HG03280 (cell line): ENCODE data around the gene HPS3.
A peak's percentile ranks its signal among the peaks of the same experiment; 100 is the strongest.

Source experiments
- ATAC-seq: cut with Tn5 transposase; IDR thresholded peaks from one replicate; pipeline ENCODE4 v1.9.1; 2021; ENCODE audit warnings: mild to moderate bottlenecking, moderate library complexity; ENCODE audit not compliant: unreplicated experiment

Gene HPS3

GRCh38 chr3:149120051-149120972, 9.1 kb upstream of the HPS3 start:
- ATAC-seq = no peak

- ATAC-seq = no peak
These were observed 6.5 kb upstream of the HPS3 start for GRCh38 chr3:149122721-149123578.

- no peak for ATAC-seq
These were observed 617 bp upstream of the HPS3 start for GRCh38 chr3:149128821-149129220.

- no peak for ATAC-seq
These were observed 2.2 kb downstream of the HPS3 start for GRCh38 chr3:149131589-149131988.

GRCh38 chr3:149134575-149134974, 5.1 kb downstream of the HPS3 start:
- no peak for ATAC-seq

GRCh38 chr3:149142682-149143081, 13.2 kb downstream of the HPS3 start:
- ATAC-seq = no peak

- ATAC-seq = no peak
These were observed 15.9 kb downstream of the HPS3 start for GRCh38 chr3:149145356-149145755.

GRCh38 chr3:149145974-149146373, 16.5 kb downstream of the HPS3 start:
- peak; percentile 72 for ATAC-seq

- no peak for ATAC-seq
These were observed 21.0 kb downstream of the HPS3 start for GRCh38 chr3:149150436-149150835.

GRCh38 chr3:149151843-149152242, 22.4 kb downstream of the HPS3 start:
- ATAC-seq = no peak

GRCh38 chr3:149152420-149152819, 23.0 kb downstream of the HPS3 start:
- ATAC-seq = peak; percentile 94

GRCh38 chr3:149153402-149153801, 24.0 kb downstream of the HPS3 start:
- ATAC-seq = no peak

GRCh38 chr3:149160754-149161300, 31.4 kb downstream of the HPS3 start:
- ATAC-seq = no peak

GRCh38 chr3:149162007-149162406, 32.6 kb downstream of the HPS3 start:
- no peak for ATAC-seq

- no peak for ATAC-seq
These were observed 33.6 kb downstream of the HPS3 start for GRCh38 chr3:149163066-149163465.

GRCh38 chr3:149167898-149168297, 38.5 kb downstream of the HPS3 start:
- no peak for ATAC-seq

GRCh38 chr3:149170672-149171071, 41.2 kb downstream of the HPS3 start:
- ATAC-seq = no peak

GRCh38 chr3:149174901-149175300, 45.5 kb downstream of the HPS3 start:
- peak; percentile 85 for ATAC-seq

- no peak for ATAC-seq
These were observed 47.7 kb downstream of the HPS3 start for GRCh38 chr3:149177122-149177521.

GRCh38 chr3:149179220-149179619, 49.8 kb downstream of the HPS3 start:
- ATAC-seq = no peak

- no peak for ATAC-seq
These were observed 50.7 kb downstream of the HPS3 start for GRCh38 chr3:149180057-149180573.
